SK-N-SH treated with all-trans-retinoic acid at 6 μM for 48 hours (cell line): ENCODE results near the gene MAPK8.

ENCODE experiments used
- ARNTL ChIP-seq: fragments of 450-650 bp; formaldehyde crosslinking; IDR thresholded peaks from 2 replicates; pipeline ENCODE4 v1.5.0; 2020; ENCODE audit warnings: low read depth, mild to moderate bottlenecking, moderate library complexity, borderline replicate concordance
- CSDC2 ChIP-seq: fragments of 250-450 bp; sonication (Bioruptor Pico); IDR thresholded peaks from 2 replicates; pipeline ENCODE4 v1.5.0; 2020; ENCODE audit warnings: mild to moderate bottlenecking, moderate library complexity
- CSRNP3 ChIP-seq: fragments of 250-450 bp; sonication (Bioruptor Pico); IDR thresholded peaks from 2 replicates; pipeline ENCODE4 v1.5.1; 2021; ENCODE audit warnings: mild to moderate bottlenecking, moderate library complexity
- ZC3H10 ChIP-seq: fragments of 250-450 bp; sonication (Bioruptor Pico); IDR thresholded peaks from 2 replicates; pipeline ENCODE4 v1.5.1; 2021; ENCODE audit warnings: mild to moderate bottlenecking, moderate library complexity
- ZFP30 ChIP-seq: fragments of 450-650 bp; formaldehyde crosslinking; IDR thresholded peaks from 2 replicates; pipeline ENCODE4 v1.5.0; 2022; ENCODE audit warnings: mild to moderate bottlenecking, moderate library complexity

GRCh38 chr10:48282829-48283228 is 23.6 kb upstream of the MAPK8 start:
- TF ChIP-seq CSRNP3 (CRISPR knock-in tag) (no peak), ARNTL (CRISPR knock-in tag) (no peak), ZFP30 (no peak), ZC3H10 (CRISPR knock-in tag) (no peak), CSDC2 (CRISPR knock-in tag) (no peak)
